ENCODE data around the gene SETMAR.
"Not testable (repeated sequence)": the region's sequence is repeated elsewhere in the genome, so short reads cannot be mapped to it uniquely, and the experiment has no call there.

The SETMAR gene

DNA sequence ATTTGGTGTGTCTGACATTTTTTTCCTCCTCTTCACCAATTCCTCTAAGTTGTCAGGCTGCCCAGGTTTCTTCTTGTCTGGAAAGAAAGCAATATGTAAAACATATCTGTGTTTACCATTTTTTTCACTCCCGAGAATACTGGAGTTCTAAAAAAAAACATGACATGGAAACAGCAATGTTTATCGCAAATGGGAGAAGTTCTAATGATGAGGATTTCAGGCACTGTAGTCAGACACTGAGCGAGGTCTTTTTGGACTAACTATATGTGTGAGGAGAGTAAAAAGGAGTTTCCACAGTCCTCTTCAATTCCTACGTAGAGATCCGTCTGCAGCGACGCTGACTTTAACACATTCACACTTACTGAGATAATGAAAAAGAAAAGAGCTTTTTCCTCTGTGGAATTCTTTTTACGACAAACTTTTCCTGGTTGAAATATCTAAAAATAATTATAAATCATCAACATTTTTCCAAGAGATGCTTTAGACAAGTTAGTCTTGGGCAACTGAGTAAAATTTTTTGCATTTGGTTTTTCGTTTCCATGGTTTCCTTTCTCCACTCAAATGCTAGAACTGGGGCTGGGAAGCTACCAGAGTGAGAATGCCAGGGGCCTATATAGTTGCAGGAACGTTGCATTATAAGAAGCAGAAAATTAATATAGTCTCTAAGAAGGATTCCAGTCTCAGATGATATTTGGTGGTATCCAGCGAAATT lies 8.4 kb upstream of the SETMAR start:
- WGBS: 83% methylated on average over 9 of the region's 11 CpGs
- H3K4me1 ChIP-seq (ENCODE audit: insufficient read depth, low read length): 0 out of 2 replicates have a peak, but pooled peaks cover 10% of the 10 kb centered on the region
- no peak overlapping the region for H3K9ac ChIP-seq (ENCODE audit: low read depth, low read length)

DNA sequence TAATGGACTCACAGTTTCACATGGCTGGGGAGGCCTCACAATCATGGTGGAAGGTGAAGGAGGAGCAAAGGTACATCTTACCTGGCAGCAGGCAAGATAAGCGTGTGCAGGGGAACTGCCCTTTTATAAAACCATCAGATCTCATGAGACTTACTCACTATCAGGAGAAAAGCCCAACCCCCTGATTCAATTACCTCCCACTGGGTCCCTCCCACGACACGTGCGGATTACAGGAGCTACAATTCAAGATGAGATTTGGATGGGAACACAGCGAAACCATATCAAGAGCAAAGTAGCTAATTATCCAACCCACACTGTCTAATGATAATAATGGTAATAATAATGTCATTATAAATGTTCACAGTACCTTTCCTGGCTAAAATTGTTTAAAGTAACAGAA lies 6.7 kb upstream of the SETMAR start:
- H3K9ac ChIP-seq (ENCODE audit: low read depth, low read length); H3K4me3 ChIP-seq (ENCODE audit: low read length): not testable (repeated sequence)

More for the DNA sequence above, 8.4 kb upstream of the SETMAR start:
- Histone ChIP-seq H3K9me3 (ENCODE audit: insufficient read depth, low read depth, low read length) (no peaks in the 10 kb centered on the region), H3K4me3 (ENCODE audit: low read length) (no peak overlapping the region), H3K27ac (ENCODE audit: low read depth, low read length) (no peak overlapping the region), H3K36me3 (ENCODE audit: insufficient read depth, low read length) (no peaks in the 10 kb centered on the region), H3K27me3 (ENCODE audit: insufficient read depth, low read length) (no peaks in the 10 kb centered on the region)

DNA sequence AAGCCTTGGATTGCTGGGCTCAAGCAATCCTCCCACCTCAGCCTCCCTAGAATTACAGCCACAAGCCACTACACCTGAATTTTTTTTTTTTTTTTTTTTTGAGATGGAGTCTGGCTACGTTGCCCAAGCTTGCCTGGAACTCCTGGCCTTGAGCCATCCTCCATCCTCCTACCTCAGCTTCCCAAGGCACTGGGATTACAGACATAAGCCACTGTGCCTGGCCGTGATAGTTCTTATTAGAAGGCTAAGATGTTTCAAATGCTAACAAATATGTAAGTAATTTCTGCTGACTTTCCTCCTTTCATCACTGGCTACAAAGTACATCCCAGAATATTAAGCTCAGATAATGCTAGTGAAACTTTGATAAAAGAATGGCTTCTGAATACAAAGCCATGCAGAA lies 5.7 kb upstream of the SETMAR start:
- WGBS: 83% methylated on average over 1 of the region's 2 CpGs
- Histone ChIP-seq H3K4me1 (ENCODE audit: insufficient read depth, low read length) (0 out of 2 replicates have a peak, but pooled peaks cover 6% of the 10 kb centered on the region), H3K36me3 (ENCODE audit: insufficient read depth, low read length) (no peaks in the 10 kb centered on the region), H3K9ac (ENCODE audit: low read depth, low read length) (no peak overlapping the region), H3K4me3 (ENCODE audit: low read length) (no peak overlapping the region), H3K27me3 (ENCODE audit: insufficient read depth, low read length) (no peaks in the 10 kb centered on the region), H3K9me3 (ENCODE audit: insufficient read depth, low read depth, low read length) (no peaks in the 10 kb centered on the region), H3K27ac (ENCODE audit: low read depth, low read length) (no peak overlapping the region)

More for the DNA sequence above, 6.7 kb upstream of the SETMAR start:
- not testable (repeated sequence) for H3K27ac ChIP-seq (ENCODE audit: low read depth, low read length); H3K4me1 ChIP-seq (ENCODE audit: insufficient read depth, low read length); H3K36me3 ChIP-seq (ENCODE audit: insufficient read depth, low read length); H3K9me3 ChIP-seq (ENCODE audit: insufficient read depth, low read depth, low read length); H3K27me3 ChIP-seq (ENCODE audit: insufficient read depth, low read length)
- WGBS: 67% methylated on average over 4 of the region's 5 CpGs

DNA sequence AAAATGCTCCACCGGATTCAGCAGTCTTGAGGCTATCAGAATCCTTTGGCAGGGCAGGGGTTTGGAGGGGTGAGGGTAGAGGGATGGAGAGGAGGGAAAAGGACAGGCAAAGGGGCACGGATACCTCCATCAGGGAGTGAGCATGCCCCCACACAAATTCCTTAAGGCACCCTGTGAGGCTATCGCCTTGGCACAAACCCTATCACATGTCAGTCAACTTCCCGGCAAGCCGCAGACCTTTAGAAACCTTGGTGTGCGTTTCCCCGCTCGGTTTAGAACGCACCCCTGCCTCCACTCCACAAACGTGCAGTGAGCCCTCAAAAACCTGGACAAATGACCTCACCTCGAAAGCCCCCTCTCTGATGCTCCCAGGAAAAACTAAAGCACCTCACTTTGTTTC lies 422 bp upstream of the SETMAR start:
- H3K4me3 ChIP-seq (ENCODE audit: low read length): peak overlapping the region; percentile 77
- 91% methylated on average over 11 of the region's 11 CpGs for WGBS
- H3K36me3 ChIP-seq (ENCODE audit: insufficient read depth, low read length): peaks cover 9% of the 10 kb centered on the region
- no peaks in the 10 kb centered on the region for H3K27me3 ChIP-seq (ENCODE audit: insufficient read depth, low read length)
- no peak overlapping the region for H3K27ac ChIP-seq (ENCODE audit: low read depth, low read length)
- H3K9ac ChIP-seq (ENCODE audit: low read depth, low read length): peak overlapping the region; percentile 90
- H3K4me1 ChIP-seq (ENCODE audit: insufficient read depth, low read length): peaks cover 13% of the 10 kb centered on the region
- H3K9me3 ChIP-seq (ENCODE audit: insufficient read depth, low read depth, low read length): no peaks in the 10 kb centered on the region

DNA sequence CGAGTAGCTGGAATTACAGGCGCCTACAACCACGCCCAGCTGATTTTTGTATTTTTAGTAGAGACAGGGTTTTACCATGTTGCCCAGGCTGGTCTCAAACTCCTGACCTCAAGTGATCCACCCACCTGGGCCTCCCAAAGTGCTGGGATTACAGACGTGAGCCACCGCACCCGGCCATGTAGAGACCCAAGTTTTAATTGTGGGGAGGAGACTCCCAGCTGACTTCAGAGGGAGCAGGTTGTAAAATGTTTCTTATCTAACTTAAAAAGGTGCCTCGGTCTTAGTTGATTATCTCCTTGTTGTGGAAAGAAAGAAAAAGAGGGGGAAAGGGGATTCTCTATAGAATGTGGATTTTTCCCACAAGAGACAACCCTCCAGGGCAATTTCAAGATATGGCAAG lies 2.0 kb downstream of the SETMAR start:
- WGBS: 86% methylated on average over 7 of the region's 7 CpGs
- H3K9me3 ChIP-seq (ENCODE audit: insufficient read depth, low read depth, low read length); H3K9ac ChIP-seq (ENCODE audit: low read depth, low read length); H3K27me3 ChIP-seq (ENCODE audit: insufficient read depth, low read length); H3K27ac ChIP-seq (ENCODE audit: low read depth, low read length); H3K4me3 ChIP-seq (ENCODE audit: low read length): not testable (repeated sequence)
- Histone ChIP-seq H3K4me1 (ENCODE audit: insufficient read depth, low read length) (peaks cover 30% of the 10 kb centered on the region), H3K36me3 (ENCODE audit: insufficient read depth, low read length) (peaks cover 13% of the 10 kb centered on the region)

DNA sequence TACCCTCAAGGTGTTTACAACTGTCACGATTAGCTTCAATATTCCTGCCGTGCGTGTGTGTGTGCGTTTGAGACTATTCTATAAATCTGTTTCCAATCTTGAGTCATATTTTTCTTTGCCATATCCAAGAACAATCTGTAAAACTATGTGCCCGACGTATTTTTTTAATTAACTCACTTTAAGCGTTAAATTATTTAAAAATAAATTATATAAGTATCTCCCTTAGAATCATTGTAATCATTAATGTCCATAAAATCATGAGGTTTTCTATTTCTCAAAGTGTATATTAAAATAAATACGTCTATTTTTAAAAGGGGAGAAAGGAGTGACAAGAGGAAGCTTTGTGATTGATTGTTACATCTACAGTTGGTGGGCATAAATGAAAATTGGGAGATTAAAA lies 2.9 kb downstream of the SETMAR start:
- Histone ChIP-seq H3K27ac (ENCODE audit: low read depth, low read length) (no peak overlapping the region), H3K4me1 (ENCODE audit: insufficient read depth, low read length) (peaks cover 39% of the 10 kb centered on the region), H3K4me3 (ENCODE audit: low read length) (no peak overlapping the region), H3K9me3 (ENCODE audit: insufficient read depth, low read depth, low read length) (no peaks in the 10 kb centered on the region), H3K27me3 (ENCODE audit: insufficient read depth, low read length) (no peaks in the 10 kb centered on the region), H3K36me3 (ENCODE audit: insufficient read depth, low read length) (peaks cover 13% of the 10 kb centered on the region), H3K9ac (ENCODE audit: low read depth, low read length) (no peak overlapping the region)
- WGBS: 98% methylated on average over 6 of the region's 8 CpGs

DNA sequence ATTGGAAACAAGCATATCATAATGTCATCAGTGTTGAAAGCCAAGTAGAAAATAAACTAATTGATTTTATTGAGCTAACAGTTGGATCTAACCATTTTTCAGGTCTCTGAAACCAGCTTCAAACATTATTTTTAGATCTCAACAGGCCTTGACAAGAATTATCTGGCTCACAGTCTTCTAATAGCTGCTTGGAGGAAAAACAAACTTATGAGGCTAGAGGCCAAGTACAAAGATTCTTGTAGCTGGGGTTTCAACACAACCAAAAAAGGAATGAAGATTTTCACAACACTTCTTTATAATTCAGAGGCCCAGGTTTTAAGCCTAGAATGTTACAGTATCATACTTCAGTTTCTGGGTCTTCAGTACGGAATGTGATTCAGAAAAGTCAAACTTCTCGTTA lies 3.7 kb downstream of the SETMAR start:
- Histone ChIP-seq H3K9ac (ENCODE audit: low read depth, low read length) (no peak overlapping the region), H3K4me1 (ENCODE audit: insufficient read depth, low read length) (peaks cover 43% of the 10 kb centered on the region), H3K36me3 (ENCODE audit: insufficient read depth, low read length) (peaks cover 13% of the 10 kb centered on the region), H3K9me3 (ENCODE audit: insufficient read depth, low read depth, low read length) (no peaks in the 10 kb centered on the region), H3K4me3 (ENCODE audit: low read length) (no peak overlapping the region), H3K27ac (ENCODE audit: low read depth, low read length) (no peak overlapping the region; the same call in 1 of the 2 replicates), H3K27me3 (ENCODE audit: insufficient read depth, low read length) (no peaks in the 10 kb centered on the region)
- whole genome bisulfite sequencing: 95% methylated on average over 2 of the region's 2 CpGs

DNA sequence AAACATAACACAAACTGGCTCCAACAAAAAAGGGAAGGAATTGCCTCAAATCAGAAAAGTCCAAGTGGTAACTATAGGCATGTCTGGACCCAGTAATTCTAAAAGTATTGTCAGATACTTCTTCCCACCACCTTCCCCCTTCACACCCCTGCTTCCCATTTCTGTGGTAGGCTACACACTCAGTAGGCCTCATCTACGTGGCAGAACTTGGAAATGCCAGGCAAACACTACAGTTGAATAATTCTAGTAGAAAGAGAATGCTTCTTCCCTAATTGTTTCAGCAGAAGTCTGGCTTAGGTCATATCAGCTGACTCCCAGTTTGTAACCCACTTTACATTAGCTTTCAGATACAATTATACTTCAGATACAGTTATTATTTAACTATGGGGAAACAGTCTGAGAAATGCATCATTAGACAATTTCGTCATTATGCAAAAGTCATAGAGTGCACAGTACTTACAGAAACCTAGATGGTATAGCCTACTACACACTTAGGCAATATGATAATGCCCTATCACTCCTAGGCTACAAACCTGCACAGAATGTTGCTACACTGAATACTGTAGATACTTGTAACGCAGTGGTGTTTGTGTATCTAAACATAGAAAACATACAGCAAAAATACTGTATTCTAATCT lies 6.4 kb downstream of the SETMAR start:
- H3K9me3 ChIP-seq (ENCODE audit: insufficient read depth, low read depth, low read length): no peaks in the 10 kb centered on the region
- H3K9ac ChIP-seq (ENCODE audit: low read depth, low read length): no peak overlapping the region
- H3K4me1 ChIP-seq (ENCODE audit: insufficient read depth, low read length): peaks cover 39% of the 10 kb centered on the region
- WGBS: 100% methylated on average over 2 of the region's 3 CpGs
- no peak overlapping the region for H3K4me3 ChIP-seq (ENCODE audit: low read length)
- H3K36me3 ChIP-seq (ENCODE audit: insufficient read depth, low read length): peaks cover 31% of the 10 kb centered on the region
- peak overlapping the region; percentile 36; the same call in 1 of the 2 replicates for H3K27ac ChIP-seq (ENCODE audit: low read depth, low read length)
- H3K27me3 ChIP-seq (ENCODE audit: insufficient read depth, low read length): no peaks in the 10 kb centered on the region

DNA sequence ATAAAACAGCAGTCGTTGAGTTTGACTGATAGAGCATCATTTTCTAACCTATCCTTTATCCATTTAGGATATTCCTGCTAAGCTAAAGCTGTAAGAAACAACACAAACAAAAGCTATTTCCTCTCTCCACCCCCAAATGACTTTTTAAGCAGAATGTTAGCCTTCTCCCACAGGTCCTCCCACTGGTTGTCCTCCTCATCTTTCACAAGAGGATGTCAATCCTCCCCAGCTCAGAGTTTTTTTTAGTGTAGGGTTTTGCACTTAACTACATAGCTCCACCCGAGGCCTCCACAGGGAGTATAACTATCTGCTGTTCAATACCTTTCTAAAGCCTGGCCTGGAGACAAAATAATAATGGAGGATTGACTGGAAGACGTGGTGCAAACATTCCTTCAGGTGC lies 7.8 kb downstream of the SETMAR start:
- Histone ChIP-seq H3K4me3 (ENCODE audit: low read length) (no peak overlapping the region), H3K36me3 (ENCODE audit: insufficient read depth, low read length) (peaks cover 43% of the 10 kb centered on the region), H3K27ac (ENCODE audit: low read depth, low read length) (no peak overlapping the region), H3K9ac (ENCODE audit: low read depth, low read length) (no peak overlapping the region), H3K4me1 (ENCODE audit: insufficient read depth, low read length) (peaks cover 39% of the 10 kb centered on the region), H3K27me3 (ENCODE audit: insufficient read depth, low read length) (no peaks in the 10 kb centered on the region), H3K9me3 (ENCODE audit: insufficient read depth, low read depth, low read length) (no peaks in the 10 kb centered on the region)
- 93% methylated on average over 2 of the region's 3 CpGs for WGBS

DNA sequence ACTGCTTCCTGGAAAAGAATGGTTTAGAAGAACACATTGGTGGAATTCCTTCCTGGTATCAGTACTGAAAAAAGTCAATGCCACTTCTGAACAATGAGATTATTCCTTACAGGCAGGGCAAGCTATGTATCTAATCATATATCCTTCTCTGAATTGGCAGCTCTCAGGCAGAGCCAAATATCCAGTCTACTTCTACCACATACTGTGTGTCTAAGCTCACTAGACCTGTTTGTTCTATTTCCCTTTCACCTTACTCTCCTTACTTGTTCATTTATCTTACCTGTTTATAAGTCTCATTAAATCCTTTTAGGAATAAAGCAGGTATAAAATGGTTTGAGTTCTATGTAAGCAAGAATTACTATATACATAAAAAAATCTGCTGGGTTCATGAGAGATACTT lies 8.3 kb downstream of the SETMAR start:
- Histone ChIP-seq H3K27ac (ENCODE audit: low read depth, low read length) (no peak overlapping the region), H3K4me1 (ENCODE audit: insufficient read depth, low read length) (peaks cover 36% of the 10 kb centered on the region), H3K9ac (ENCODE audit: low read depth, low read length) (no peak overlapping the region), H3K36me3 (ENCODE audit: insufficient read depth, low read length) (peaks cover 46% of the 10 kb centered on the region), H3K9me3 (ENCODE audit: insufficient read depth, low read depth, low read length) (no peaks in the 10 kb centered on the region), H3K4me3 (ENCODE audit: low read length) (no peak overlapping the region), H3K27me3 (ENCODE audit: insufficient read depth, low read length) (no peaks in the 10 kb centered on the region)

DNA sequence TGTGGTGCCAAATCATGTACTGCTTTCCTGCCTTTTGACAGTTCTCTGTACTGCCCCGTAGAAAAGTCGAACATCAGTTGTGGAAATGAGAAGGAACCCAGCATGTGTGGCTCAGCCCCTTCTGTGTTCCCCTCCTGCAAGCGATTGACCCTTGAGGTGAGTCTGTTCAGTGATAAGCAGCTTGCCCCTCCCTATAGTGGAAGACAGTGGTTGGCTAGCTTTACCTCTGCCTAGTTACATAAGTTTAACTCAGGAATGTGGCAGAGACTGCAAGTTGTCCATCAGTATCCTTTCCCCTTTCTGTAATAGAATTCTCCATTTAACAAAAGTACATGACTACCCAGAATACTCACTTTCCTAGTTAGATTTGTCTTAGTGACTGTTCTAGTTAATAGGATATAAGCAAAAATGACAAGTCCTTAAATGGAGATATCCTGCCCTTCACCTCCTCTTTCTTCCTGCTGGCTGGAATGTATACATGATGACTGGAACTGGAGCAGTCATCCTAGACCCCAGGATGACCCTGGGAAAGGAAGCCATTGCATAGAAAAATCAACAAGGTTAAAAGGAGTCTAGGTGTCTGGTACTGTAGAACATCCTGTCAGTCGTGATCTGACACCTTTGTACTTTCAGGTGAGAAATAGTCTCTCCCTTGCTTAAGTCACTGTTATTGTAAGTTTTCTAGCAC lies 10.6 kb downstream of the SETMAR start:
- peaks cover 52% of the 10 kb centered on the region for H3K36me3 ChIP-seq (ENCODE audit: insufficient read depth, low read length)
- H3K27me3 ChIP-seq (ENCODE audit: insufficient read depth, low read length): no peaks in the 10 kb centered on the region
- H3K27ac ChIP-seq (ENCODE audit: low read depth, low read length): no peak overlapping the region
- H3K4me1 ChIP-seq (ENCODE audit: insufficient read depth, low read length): peaks cover 27% of the 10 kb centered on the region
- H3K9ac ChIP-seq (ENCODE audit: low read depth, low read length): no peak overlapping the region
- no peak overlapping the region for H3K4me3 ChIP-seq (ENCODE audit: low read length)
- no peaks in the 10 kb centered on the region for H3K9me3 ChIP-seq (ENCODE audit: insufficient read depth, low read depth, low read length)
- 82% methylated on average over 4 of the region's 4 CpGs for WGBS
